TTC549 (cell line): ENCODE measurements around the gene GJE1.
"Not testable (repeated sequence)": the region's sequence is repeated elsewhere in the genome, so short reads cannot be mapped to it uniquely, and the experiment has no call there.

Source experiments
- FAIRE-seq: peaks from 2 replicates; lab custom pipeline; 2012; peaks lifted over from hg19 to GRCh38; lab: Jason Lieb, UNC

Gene GJE1, protein sequence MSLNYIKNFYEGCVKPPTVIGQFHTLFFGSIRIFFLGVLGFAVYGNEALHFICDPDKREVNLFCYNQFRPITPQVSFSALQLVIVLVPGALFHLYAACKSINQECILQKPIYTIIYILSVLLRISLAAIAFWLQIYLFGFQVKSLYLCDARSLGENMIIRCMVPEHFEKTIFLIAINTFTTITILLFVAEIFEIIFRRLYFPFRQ

DNA sequence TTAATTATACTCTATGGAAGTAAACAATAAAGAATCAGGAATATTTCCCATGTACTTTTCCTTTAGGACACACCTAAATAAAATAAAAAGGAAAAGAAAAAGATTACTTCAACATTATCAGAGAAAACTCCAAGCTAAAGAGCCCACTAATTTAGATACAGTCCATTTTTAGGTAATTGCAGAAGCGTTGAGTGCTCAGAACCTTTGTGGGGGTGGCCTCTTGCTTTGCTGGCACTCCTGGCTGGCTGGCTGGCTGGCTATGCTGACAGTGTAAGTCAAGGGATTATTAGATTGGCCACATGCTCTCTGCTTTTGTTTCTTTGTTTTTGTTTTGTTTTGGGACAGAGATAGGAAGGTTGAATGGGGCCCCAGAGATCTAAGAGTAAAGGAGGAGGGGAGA lies at the start of gene GJE1:
Gene GJE1, plus strand, starts transcription at position 301 of the 400 bp plus-strand sequence. CDS start 234 bp downstream, outside the sequence.
- no peak for FAIRE-seq

DNA sequence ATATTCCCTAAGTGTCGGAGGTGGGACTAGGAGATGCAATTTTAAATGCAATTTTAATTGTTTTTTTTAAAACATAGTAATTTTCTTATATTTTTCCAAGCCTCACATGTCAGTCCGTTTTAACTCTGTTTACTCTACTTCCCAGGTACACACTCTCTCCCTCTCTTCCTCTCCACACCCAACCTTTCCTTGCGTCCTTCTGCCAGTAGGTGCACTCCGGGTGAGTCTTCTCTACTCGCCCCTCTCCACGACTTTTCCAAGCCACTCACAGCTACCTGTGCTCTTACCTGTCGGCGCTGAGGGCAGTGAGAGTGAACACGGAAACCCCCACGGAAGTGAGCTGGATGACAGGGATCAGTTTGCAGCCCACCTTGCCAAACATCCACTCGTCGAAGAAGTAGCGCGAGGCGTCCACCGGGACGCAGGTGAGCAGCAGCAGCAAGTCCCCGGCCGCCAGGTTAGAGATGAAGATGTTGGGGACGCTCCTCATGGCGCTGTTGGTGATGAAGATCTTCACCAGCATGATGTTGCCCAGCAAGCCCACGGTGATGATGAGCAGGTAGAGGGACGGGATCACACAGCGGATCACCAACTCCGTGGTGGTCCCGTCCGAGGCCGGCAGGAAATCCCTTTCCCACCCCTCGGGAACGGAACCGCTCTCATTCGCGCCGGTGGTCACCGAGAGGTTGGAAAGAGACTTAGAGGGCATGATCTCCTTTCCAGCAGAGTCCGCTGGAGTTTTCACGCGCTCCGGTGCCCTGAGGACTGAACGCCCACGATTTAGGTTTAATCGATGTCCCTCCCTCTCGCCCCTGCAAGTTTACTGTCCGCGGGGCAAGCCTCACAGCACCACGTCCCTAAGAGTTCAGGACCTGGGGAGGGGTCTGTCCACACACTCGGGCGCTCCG lies 44.5 kb upstream of the GJE1 start:
- no peak for FAIRE-seq

DNA sequence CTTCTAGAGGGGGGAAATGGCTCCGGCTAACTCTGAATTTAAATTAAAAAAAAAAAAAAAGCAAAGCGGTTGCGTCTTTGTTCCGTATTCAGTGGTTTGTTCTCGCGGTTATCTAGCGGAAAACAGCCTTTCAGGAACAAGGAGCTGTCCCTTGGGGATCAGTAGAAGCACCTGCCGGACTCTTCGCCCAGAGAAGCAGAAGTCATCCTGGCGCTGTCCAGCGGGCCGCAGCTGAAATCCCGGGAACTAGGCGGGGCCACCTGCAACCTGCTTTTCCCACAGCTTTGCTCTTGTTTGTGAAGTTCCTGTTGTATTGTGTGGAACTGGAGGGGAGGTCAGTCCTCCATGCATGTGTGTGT lies 43.9 kb upstream of the GJE1 start:
- no peak for FAIRE-seq

- FAIRE-seq, result not testable (repeated sequence)
Observed at GRCh38 chr6:142104820-142105219, 27.9 kb upstream of the GJE1 start.

- not testable (repeated sequence) for FAIRE-seq
Observed at GRCh38 chr6:142110820-142111219, 21.9 kb upstream of the GJE1 start.

DNA sequence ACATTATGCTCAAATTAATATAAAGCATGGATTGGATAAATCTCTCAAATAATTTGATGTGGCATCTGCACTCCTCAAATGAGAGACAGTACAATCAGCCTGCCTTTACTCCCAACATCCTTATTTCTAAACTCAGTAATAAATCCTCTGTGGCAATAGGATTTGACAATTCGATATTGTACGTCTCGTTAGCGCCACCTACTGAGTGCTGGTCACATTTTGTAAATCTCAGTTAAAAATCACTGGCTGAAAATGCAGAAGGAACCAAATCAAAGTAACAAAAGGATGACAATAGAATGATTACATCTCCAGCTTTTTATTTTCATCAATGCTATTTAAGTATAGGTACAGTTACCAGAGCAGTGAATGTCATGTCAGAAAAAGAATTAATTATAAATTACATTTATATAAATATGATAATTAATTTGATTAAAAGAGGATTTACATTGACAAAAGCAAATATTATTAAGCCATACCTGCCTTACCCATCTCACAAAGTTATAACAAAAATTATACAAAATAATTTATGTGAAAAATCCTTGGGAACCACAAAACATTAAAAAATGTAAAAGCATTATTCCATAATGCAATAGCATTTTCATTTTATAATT lies 20.2 kb upstream of the GJE1 start:
- FAIRE-seq, result peak; percentile 94

GRCh38 chr6:142117366-142117765 lies 15.4 kb upstream of the GJE1 start:
- no peak for FAIRE-seq

GRCh38 chr6:142118328-142118727 lies 14.4 kb upstream of the GJE1 start:
- no peak for FAIRE-seq

GRCh38 chr6:142118925-142119324 lies 13.8 kb upstream of the GJE1 start:
- FAIRE-seq, result no peak

DNA sequence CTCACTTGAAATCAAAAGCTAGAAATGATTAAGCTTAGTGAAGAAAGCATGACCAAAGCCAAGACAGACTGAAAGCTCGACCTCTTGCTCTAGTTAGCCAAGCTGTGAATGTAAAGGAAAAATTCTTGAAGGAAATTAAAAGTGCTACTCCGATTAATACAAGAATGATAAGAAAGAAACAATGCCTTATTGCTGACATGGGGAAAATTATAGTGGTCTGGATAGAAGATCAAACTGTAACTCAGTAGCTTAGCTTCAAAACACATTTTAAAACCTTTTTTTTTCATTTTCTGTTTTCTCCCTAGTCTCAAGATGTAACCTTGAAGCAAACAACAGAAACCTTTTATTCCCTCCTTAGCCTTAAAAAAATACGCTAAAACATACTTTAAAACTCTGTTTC lies 11.4 kb upstream of the GJE1 start:
- FAIRE-seq, result no peak

GRCh38 chr6:142130814-142131213 lies 1.9 kb upstream of the GJE1 start:
- FAIRE-seq, result no peak

DNA sequence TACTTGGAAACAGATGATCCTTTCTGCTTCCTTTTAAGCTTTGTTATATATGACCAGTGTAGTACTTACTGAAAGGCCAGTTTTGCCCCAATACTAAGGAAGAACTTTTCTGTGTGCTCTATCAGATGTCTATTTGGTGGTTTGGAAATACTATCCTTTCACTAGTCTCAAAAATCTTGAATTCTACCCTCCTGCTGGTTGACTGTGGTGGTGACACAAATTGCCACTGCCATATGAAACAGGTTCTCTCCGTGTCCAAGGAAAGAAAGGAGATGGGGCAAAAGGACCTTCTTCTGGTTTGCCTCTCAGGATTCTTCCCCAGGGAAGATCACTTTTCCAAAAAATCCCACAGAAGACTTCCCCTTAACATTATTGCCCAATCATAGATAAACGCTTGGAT lies 6.2 kb downstream of the GJE1 start:
- no peak for FAIRE-seq

DNA sequence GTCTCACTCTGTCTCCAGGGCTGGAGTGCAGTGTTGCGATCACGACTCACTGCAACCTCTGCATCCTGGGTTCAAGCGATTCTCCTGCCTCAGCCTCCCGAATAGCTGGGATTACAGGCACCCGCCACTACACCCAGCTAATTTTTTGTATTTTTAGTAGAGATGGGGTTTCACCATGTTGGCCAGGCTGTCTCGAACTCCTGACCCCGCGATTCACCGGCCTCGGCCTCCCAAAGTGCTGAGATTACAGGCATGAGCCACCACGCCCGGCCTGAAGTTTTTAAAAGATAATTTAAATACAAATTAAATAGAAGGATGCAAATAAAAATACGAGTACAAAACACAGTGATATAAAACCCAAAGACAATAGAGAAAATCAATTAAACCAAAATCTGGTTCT lies 8.8 kb downstream of the GJE1 start:
- FAIRE-seq, result not testable (repeated sequence)

DNA sequence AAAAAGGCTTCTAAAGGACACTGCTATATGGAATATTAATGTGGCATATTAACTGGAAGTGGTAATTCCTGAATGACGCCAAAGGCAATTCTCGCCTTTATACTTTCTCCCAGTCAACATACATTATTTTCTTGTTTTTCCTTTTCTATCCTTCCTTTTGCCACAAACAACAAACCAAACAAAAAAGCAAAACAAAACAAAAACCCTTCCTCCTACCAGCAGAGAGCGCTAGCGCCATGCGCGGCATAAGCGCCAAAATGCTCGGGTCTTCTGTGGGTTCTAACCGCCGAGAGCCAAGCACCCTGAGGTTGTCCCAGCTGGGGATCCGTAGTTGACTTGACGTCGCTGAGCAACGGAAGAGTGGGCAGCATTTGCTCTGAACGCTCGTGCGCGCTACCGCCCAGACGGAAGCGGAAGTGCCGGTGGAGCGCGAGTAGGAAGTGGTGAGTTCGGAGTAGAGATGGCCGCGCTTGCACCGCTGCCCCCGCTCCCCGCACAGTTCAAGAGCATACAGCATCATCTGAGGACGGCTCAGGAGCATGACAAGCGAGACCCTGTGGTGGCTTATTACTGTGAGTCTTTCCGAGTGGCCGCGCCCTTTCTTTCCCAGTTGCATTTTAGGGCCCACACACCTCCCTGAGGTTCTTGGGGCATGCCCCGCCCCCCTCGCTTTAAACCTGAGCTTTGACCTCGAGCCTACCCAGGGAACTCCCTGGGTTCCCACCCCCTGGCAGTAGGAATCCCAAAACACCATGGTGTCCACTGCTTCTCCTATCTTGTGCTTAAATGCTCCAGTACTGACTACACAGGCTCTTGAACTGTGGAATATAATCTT lies 14.3 kb downstream of the GJE1 start, which contains the start of the genes NMBR and VTA1:
Gene NMBR, minus strand, starts transcription at position 295 of the 835 bp plus-strand sequence. CDS start 58,464 bp downstream, outside the sequence.
Gene VTA1, plus strand, starts transcription at position 436 of the 835 bp plus-strand sequence. Its CDS starts 25 bp downstream, at position 461.
- FAIRE-seq, result peak; percentile 96

GRCh38 chr6:142152746-142153145 lies 20.0 kb downstream of the GJE1 start:
- FAIRE-seq, result no peak

- FAIRE-seq, result no peak
Observed at GRCh38 chr6:142153196-142153595, 20.5 kb downstream of the GJE1 start.

DNA sequence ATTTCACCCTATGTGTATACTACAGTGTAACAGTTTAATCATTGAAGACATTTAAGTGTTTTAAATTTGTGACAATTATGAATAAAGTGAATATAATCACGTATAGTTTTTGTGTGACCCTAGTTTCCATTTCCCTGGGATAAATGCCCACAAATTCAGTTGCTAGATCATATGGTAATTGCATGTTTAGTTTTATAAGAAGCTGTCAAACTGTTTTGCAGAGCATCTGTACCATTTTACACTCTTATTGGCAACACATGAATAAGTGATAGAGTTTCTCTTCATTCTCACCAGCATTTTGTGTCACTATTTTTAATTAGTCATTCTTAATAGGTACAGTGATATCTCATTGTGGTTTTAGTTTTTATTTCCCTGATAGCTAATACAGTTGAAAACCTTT lies 21.6 kb downstream of the GJE1 start:
- no peak for FAIRE-seq

- FAIRE-seq, result no peak
Observed at GRCh38 chr6:142155091-142155490, 22.4 kb downstream of the GJE1 start.

DNA sequence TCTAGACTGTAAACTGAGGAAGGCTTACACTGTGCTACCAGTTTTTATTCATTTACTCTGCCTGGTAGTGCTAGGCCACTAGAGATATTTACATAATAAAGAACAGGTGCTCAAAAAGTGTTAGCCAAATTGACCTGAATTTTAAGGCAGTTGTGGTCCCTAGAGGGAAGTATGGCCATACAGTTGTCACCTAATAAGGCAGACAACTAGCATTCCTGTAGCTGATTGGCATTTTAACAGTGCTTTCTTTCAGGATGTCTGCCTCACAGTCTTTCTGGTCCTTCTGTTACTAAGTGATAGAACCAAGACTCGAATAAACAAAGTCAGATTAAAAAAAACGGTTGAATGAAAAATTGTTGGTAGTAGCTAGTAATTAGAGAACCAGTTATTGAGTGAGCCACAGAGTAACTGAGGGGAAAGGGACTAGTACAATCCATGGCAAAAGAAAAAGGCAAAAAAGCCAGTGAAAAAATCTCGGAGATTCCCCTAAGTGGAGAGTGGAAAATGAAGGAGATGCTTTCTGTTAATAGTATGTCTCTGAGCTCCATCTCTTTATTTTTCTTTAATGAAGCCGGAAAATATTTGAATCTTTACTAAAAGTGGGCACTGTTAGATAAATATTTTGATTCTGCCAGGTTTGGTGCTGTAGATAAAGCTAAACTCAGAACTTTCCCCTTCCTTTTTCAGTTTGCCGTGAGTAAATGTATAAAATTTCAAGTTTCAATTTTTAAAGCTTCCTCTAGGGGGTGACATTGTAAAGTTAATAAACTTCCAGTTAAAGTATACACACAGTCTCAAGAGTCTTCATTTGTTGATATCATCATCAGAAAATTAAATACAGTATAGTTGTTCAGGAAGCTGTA lies 23.4 kb downstream of the GJE1 start:
- FAIRE-seq, result peak; percentile 86

DNA sequence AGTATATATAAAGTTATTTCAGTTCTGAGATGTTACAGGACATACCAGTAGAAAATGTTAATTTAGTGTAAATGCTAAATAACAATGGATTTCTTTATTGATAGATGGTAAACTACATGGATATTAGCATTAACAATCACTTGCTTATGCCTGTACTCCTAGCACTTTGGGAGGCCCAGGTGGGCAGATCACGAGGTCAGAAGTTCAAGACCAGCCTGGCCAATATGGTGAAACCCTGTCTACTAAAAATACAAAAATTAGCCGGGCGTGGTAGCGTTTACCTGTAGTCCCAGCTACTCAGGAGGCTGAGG lies 24.0 kb downstream of the GJE1 start:
- FAIRE-seq, result not testable (repeated sequence)

DNA sequence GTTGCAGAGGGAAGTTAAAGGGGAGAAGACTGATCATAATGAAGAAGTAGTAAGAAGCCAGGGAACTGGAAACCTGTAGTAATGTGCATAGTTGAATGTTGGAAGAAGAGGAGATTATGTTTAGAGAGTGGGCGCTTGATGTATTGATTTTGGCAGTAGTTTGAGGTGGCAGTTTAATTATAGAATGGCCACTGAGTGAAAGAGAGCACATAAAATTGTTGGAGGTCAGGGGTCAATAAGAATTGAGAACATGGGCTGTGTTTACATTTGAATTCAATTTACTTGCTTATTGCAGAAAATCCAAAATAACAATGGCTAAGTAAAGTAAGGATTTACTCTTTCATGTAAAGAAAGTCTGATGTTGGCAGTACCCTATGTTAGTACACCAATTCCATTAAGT lies 30.1 kb downstream of the GJE1 start:
- FAIRE-seq, result no peak
